SU-DHL-6 (cell line): ENCODE measurements around the gene BPIFB6.
A peak's percentile ranks its signal among the peaks of the same experiment; 100 is the strongest.

Experiments
- H2AFZ ChIP-seq: fragments of 200-600 bp; sonication (generic); 2 replicates; pipeline ENCODE4 v1.6.1; 2014; ENCODE audit warnings: low read depth, mild to moderate bottlenecking, moderate library complexity, mixed read lengths, antibody characterized with exemption, low read length; ENCODE audit not compliant: severe bottlenecking
- H3F3A ChIP-seq: fragments of 200-600 bp; shearing (Covaris generic); 2 replicates; pipeline ENCODE4 v1.6.0; 2016; ENCODE audit warnings: antibody characterized with exemption, mild to moderate bottlenecking; ENCODE audit not compliant: insufficient read depth
- H3K27ac ChIP-seq: fragments of 200-600 bp; sonication (generic); 2 replicates; pipeline ENCODE4 v1.5.1; 2016; ENCODE audit warnings: low read depth, mild to moderate bottlenecking, low read length, moderate library complexity, mixed read lengths
- H3K27me3 ChIP-seq: fragments of 200-600 bp; sonication (generic), shearing (Covaris generic); 2 replicates; pipeline ENCODE4 v1.6.0; 2014; ENCODE audit warnings: mild to moderate bottlenecking, low read length
- H3K36me3 ChIP-seq: fragments of 200-600 bp; sonication (generic); 2 replicates; pipeline ENCODE4 v1.6.1; 2014; ENCODE audit warnings: mild to moderate bottlenecking, low read length, mixed read lengths
- H3K4me2 ChIP-seq: fragments of 300-600, 200-600 bp; shearing (Covaris generic), sonication (generic); 2 replicates; pipeline ENCODE4 v1.6.0; 2014; ENCODE audit warnings: low read length, low read depth, mild to moderate bottlenecking; ENCODE audit not compliant: poor library complexity, severe bottlenecking
- H3K4me3 ChIP-seq: fragments of 200-600 bp; sonication (generic); 2 replicates; pipeline ENCODE4 v1.5.1; 2014; ENCODE audit warnings: antibody characterized with exemption, low read length, mild to moderate bottlenecking, mixed read lengths; ENCODE audit not compliant: insufficient read depth, poor library complexity, severe bottlenecking
- H3K79me2 ChIP-seq: fragments of 200-600 bp; sonication (generic); 2 replicates; pipeline ENCODE4 v1.6.1; 2014; ENCODE audit warnings: mild to moderate bottlenecking, low read length, moderate library complexity; ENCODE audit not compliant: insufficient read depth
- H3K9ac ChIP-seq: fragments of 200-600 bp; sonication (generic); 2 replicates; pipeline ENCODE4 v1.7.0; 2014; ENCODE audit warnings: mild to moderate bottlenecking, low read length
- H3K9me2 ChIP-seq: fragments of 200-600 bp; sonication (generic); replicated peaks from 2 replicates; pipeline ENCODE4 v1.6.1; 2014; ENCODE audit warnings: low read length; ENCODE audit not compliant: insufficient read depth
- H3K9me3 ChIP-seq: fragments of 200-600 bp; sonication (generic); 2 replicates; pipeline ENCODE4 v1.6.1; 2014; ENCODE audit warnings: low read length, mixed read lengths; ENCODE audit not compliant: insufficient read depth
- H4K20me1 ChIP-seq: fragments of 200-600 bp; sonication (generic); 2 replicates; pipeline ENCODE4 v1.6.1; 2014; ENCODE audit warnings: low read depth, mild to moderate bottlenecking, antibody characterized with exemption, low read length, moderate library complexity, mixed read lengths
- EZH2phosphoT487 ChIP-seq: fragments of 200-600 bp; sonication (generic), shearing (Covaris generic); conservative IDR thresholded peaks from 2 replicates; pipeline ENCODE4 v1.6.1; 2018; ENCODE audit warnings: mild to moderate bottlenecking, antibody characterized with exemption, low read length, moderate library complexity, mixed read lengths
- TF ChIP-seq, protein P1 (sequence below): fragments of 200-600 bp; sonication (generic); IDR thresholded peaks from one replicate; pipeline ENCODE4 v1.5.1; 2017; ENCODE audit warnings: antibody characterized with exemption, mild to moderate bottlenecking, low read length, moderate library complexity; ENCODE audit not compliant: insufficient read depth, poor library complexity, severe bottlenecking

BPIFB6 gene

DNA sequence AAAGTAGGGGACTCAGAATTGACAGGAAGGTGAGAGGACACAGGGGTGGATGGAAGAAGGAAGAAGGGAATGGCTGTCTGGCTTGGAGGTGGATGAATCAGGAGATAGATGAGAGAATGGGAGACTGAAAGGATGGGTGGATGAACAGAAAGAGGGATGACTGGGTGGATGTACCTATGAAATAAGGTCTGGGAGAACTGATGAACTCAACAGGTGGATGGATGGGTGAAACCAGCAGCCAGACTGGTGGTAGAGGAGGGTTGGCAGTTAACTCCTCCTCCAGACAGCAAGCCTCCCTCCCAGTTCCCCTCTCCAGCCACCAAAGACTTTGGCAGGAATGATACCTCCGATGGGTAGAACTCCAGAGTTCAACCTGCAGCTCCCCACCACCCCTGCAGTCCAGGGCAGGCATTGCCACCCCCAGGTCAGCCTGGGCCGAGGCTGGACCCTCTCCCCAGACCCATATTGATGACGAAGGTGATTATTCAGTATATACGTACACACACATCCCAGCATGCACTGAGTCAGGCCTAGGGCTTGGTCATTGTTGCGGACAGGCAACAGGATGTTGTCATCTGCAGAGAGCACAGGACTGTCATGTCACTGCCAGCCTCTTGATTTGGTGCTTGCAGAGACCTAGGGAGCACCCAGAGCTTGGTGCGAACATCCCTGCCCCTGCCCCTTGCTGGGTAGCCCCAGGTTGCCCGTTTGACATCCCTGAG lies 29.2 kb upstream of the BPIFB6 start:
- Histone ChIP-seq H3K27ac (no peak overlapping the region), H3K36me3 (no peaks in the 10 kb centered on the region), H2AFZ (no peak overlapping the region), H3K27me3 (no peaks in the 10 kb centered on the region), H4K20me1 (no peaks in the 10 kb centered on the region), H3K9me2 (no peaks in the 10 kb centered on the region), H3K9me3 (no peaks in the 10 kb centered on the region), H3F3A (no peaks in the 10 kb centered on the region), H3K9ac (no peak overlapping the region), H3K79me2 (no peaks in the 10 kb centered on the region), H3K4me2 (no peak overlapping the region), H3K4me3 (no peak overlapping the region)
- TF ChIP-seq EZH2phosphoT487 = no peak
- TF ChIP-seq, protein P1, sequence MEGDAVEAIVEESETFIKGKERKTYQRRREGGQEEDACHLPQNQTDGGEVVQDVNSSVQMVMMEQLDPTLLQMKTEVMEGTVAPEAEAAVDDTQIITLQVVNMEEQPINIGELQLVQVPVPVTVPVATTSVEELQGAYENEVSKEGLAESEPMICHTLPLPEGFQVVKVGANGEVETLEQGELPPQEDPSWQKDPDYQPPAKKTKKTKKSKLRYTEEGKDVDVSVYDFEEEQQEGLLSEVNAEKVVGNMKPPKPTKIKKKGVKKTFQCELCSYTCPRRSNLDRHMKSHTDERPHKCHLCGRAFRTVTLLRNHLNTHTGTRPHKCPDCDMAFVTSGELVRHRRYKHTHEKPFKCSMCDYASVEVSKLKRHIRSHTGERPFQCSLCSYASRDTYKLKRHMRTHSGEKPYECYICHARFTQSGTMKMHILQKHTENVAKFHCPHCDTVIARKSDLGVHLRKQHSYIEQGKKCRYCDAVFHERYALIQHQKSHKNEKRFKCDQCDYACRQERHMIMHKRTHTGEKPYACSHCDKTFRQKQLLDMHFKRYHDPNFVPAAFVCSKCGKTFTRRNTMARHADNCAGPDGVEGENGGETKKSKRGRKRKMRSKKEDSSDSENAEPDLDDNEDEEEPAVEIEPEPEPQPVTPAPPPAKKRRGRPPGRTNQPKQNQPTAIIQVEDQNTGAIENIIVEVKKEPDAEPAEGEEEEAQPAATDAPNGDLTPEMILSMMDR = no peak

DNA sequence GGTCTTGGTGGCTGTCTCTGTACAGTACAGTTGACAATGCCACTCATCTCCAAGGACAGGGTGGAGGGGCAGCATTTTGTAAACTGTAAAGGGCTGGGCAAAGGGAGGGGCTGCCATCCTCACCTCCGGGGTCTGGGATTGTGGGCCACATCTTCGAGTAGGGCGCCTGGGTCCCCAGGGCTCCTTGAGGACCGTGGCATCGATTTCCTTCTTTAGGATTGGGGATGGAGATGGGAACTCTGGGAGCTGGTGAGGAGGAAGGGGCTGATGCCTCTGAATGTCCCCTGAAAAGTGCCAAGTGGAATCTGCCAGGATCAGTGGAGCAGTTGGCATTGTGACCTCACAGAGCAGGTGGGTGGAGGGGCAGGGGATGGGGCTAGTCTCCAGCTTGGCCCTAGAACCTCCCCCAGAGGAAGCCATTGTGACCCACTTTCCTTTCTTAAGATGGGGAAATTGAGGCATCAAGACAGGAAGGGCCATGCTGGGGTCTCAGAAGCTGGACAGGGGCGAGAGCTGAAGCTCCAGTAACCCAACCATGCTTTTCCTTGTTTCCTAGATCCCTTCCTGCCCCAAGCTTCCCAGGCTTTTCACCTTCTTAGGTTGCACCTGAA lies 27.2 kb upstream of the BPIFB6 start, which contains the start of gene SUN5:
Gene SUN5, minus strand, starts transcription at position 293 of the 611 bp plus-strand sequence. Its CDS starts 93 bp downstream, at position 200.
- Histone ChIP-seq H3K36me3 (no peaks in the 10 kb centered on the region), H3K79me2 (no peaks in the 10 kb centered on the region), H3K9me2 (no peaks in the 10 kb centered on the region), H4K20me1 (no peaks in the 10 kb centered on the region), H3K4me3 (no peak within 1 kb of the TSS), H2AFZ (no peak within 1 kb of the TSS), H3K4me2 (no peak within 1 kb of the TSS), H3K27me3 (no peaks in the 10 kb centered on the region), H3K9ac (no peak within 1 kb of the TSS), H3F3A (no peaks in the 10 kb centered on the region), H3K9me3 (no peaks in the 10 kb centered on the region), H3K27ac (no peak within 1 kb of the TSS)
- TF ChIP-seq, protein P1 = no peak
- TF ChIP-seq EZH2phosphoT487 = no peak

DNA sequence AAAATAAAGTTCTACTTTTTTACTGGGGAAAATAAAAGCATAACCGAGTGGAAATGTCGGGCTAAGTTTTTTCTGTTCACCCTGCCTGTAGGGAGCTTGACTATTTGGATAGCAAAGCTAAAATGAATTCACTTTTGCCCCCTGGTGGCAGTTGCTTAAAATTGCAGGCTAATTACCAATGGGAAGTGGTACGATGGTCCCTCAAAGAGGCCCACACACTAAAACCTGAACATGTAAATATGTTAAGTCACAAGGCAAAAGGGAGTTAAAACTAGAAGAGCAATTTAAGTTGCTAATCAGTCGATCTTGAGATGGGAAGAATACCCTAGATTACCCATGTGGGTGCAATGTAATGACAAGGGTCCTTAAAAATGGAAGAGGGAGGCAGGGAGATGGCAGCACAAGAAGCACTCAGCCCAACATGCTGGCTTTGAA lies 26.3 kb upstream of the BPIFB6 start:
- Histone ChIP-seq H3K9ac (no peak overlapping the region), H3K36me3 (no peaks in the 10 kb centered on the region), H3F3A (no peaks in the 10 kb centered on the region), H3K4me2 (no peak overlapping the region), H3K9me2 (no peaks in the 10 kb centered on the region), H3K27ac (no peak overlapping the region), H2AFZ (no peak overlapping the region), H3K27me3 (no peaks in the 10 kb centered on the region), H3K79me2 (no peaks in the 10 kb centered on the region), H3K4me3 (no peak overlapping the region), H3K9me3 (no peaks in the 10 kb centered on the region), H4K20me1 (no peaks in the 10 kb centered on the region)
- no peak for TF ChIP-seq EZH2phosphoT487
- TF ChIP-seq, protein P1 = peak; percentile 93
